Stimulated activated CD4-positive, alpha-beta T cell treated with anti-CD3 and anti-CD28 coated beads, Interleukin-4, amount 100 ng/mL, for 48 hours (primary cell): ENCODE results near the gene KCNE4.

Experiments
- DNase-seq, 2 donors: peaks; one replicate each; pipeline ENCODE4 v3.0.0-alpha.2; 2020; ENCODE audit warnings: low read depth in 2 of 2

The KCNE4 gene, protein sequence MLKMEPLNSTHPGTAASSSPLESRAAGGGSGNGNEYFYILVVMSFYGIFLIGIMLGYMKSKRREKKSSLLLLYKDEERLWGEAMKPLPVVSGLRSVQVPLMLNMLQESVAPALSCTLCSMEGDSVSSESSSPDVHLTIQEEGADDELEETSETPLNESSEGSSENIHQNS

DNA sequence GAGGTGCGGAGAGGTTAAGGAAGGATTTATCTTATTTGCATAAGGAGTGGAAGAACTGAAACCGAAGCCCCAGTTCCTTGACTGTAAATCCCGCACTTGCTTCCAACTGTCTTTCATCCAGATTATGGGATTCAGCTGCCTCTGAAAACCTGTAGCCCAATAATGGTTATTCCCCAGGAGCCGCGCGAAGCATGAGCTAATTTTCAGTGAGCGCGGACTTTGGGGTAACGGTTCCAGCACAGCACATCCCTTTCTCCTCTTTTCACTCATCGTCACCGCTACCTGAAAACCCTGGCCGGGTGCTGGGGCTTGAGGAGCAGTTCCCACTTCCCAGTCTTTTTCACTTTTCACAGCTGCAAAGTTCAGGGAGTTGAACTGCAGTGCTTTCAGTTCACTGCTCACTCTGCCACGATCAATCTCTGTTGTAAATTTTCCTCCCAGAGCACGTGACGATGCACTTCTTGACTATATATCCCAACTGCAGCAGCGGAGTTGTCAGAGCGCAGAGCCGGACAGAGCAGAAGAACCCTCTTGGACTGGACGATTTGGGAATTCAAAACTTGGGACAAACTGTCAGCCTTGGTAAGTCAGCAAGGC, at the start of gene KCNE4:
TSS of gene KCNE4 (plus strand) at position 498 of the 597 bp plus-strand sequence. CDS start 641 bp downstream, outside the sequence.
- no peak for DNase-seq

DNA sequence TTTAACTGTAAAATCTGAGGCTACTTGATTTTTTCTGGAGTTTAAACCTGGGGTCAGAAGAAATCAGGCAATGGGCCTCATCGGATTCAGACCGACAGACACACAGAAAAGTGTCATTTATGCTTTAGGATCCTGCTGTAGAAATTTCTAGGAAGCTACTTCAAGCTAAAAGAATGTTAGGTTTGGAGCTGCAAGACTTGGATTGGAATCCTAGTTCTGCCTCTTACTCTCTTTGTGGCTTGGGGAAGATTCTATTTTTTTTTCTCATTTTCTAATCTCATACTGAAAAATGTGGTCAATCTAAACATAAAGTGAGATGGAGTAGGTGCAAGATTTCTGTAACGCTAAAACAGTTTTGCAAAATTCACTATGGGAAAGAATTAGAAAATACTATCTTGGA, 48.8 kb upstream of the KCNE4 start:
- DNase-seq: no peak

DNA sequence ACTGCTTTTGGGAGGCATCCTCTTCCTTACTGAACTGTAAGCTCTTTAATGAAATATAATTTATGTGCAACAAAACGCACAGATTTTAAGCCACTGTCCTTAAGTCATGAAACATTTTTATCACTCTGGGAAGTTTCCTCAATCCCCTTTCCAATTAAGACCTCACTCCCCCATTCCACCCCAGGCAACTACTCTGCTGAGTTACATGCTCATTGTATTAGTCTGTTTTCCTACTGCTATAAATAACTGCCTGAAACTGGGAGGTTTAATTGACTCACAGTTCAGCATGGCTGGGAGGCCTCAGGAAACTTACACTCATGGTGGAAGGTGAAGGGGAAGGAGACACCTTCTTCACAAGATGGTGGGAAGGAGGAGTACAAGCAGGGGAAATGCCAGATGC, 46.5 kb upstream of the KCNE4 start:
- no peak for DNase-seq

DNA sequence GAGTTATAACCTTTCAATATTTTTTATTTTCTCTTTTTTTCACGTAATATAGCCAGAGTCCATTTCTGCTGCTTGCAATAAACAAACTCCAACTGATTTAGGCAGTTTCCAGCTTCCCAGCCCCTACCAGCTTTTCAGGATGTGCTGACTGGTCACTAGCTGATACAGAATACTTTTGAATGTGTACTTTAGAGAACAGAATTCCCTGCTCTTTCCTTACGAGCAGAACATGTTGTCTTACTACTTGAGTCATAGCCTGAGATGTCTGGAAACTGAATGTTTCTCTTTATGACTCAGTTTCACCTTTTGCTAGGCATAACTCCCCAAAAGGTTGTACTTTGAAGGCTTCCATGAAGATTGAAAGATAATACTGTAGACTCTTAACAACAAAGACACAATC, 44.5 kb upstream of the KCNE4 start:
- no peak for DNase-seq

DNA sequence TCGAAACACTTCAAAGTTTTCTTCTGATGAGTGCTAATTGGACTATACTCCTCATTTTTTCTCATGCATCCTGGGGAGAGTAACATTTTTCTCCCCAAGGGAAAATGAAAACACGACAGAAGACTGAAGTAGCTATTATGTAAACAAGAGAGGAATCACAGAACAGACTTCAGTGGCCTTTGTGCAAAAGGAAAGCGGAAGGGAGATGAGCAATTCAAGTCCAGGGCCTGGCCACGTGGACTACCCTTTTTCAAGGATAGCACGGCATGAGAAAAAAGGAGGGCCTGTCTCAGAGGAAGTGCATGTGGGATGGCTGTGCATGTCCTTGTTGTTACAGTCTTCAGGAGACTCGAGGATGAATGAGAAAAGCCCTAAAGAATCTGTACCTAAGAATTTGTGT, 43.8 kb upstream of the KCNE4 start:
- no peak for DNase-seq

DNA sequence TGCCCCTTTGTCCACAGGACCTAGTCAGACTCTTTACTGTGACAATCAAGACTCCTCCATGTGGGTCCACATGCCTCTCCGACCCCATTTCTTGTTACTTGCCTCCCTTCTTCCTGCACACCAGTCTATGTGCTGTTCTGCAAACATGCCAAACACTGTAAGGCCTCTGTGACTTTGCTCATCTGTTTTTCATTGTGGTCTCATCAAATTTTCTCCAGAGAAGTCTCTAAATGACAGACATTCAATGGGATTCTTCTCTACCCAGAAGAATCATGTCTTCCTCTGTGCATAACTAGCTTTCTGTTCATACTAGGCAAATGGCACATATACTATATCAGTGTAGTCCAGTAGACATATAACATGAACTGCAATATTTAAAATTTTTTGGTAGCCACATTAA, 43.0 kb upstream of the KCNE4 start:
- DNase-seq: no peak

DNA sequence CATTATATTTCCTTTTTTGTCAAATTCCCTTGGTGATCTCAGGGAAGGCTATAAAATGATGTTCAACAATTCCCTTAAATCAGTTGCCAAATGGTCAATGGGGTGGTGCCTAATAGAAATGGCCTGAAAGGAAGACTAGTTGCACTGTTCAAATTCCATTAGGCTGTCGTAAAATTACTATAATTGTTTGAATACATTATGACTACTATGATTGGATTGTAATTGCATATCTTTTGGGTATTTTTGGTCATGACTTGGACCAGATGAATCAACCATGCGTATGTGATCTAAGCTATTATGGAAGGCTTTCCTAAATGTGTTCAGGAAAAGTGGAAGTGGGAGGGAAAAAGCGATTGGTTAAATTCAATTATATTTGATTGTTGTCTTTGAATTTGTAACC, 41.3 kb upstream of the KCNE4 start:
- no peak for DNase-seq

DNA sequence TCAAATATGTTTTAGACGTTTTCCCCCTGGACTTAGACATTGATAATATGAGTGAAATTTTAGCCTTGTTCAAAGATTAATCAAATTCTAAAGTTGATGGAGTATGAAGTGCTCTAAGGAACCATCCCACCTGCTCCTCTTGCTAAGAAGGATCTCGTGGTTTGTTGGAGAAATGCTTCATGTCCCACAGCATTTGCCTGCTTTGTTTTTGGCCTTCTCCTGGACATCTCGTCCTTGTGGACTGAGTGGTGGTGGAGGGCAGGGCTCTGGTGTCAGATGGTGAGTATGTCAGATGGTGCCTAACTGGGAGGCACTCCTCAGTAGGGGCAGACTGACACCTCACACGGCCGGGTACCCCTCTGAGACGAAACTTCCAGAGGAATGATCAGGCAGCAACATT, 39.7 kb upstream of the KCNE4 start:
- no peak for DNase-seq

DNA sequence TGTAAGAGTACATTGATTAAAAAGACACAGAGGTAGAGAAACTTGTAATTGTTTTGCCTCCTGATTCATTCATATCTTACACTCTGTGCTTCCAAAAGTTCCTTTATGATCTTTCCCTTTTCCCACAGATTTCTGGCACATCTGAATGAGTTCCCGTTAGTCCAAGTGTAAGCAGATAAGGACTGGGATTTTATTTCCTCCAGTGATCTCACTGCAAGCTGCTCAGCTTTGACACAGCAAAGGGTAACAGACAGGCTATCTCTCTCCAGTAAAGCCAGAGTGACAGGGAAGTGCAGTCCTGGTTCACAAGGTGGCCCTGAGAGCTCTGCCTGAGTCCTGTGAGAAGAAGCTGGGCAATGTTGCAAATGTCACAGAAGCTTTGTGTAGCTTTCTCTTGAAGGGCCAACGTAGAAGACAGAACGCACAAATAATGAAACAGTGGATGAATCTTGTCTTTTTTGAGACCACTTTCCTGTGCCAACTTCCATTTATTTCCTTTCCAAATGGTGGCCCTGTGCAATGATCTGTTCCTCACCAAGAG, 32.5 kb upstream of the KCNE4 start:
- DNase-seq: no peak

DNA sequence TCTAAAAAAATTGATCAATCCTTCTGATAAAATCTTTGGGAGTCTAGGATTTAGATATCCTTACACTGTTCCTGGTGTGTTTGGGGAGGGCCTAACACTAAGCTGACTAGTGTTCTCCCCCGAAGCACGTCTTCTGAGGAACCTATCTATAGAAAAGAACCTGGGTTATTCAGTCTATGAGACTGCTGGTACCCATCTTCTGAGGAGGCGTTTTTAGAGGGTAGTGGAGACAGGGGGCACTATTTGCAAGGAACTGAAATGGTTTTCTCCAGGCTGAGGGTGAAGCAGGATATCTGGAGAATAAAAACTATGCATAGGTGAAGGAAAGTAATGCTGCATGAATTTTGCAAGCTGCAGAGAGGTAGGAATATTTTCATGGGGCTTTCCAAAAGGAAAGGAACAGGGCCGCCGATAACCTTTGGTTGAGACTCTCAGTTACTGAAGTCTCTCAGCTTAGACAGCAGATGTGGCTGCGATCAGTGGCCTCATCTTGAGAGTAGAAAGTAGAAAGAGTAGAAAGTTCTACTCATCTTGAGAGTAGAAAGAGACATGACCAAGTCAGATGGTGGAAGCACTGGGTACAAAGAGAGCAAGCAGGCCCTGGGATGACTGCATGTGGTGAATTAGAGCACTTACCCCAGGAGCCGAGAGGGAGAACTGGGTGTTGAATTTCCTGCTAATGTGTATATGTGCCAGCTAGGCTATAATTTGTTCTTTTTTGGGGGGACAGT, 31.8 kb upstream of the KCNE4 start:
- no peak for DNase-seq

DNA sequence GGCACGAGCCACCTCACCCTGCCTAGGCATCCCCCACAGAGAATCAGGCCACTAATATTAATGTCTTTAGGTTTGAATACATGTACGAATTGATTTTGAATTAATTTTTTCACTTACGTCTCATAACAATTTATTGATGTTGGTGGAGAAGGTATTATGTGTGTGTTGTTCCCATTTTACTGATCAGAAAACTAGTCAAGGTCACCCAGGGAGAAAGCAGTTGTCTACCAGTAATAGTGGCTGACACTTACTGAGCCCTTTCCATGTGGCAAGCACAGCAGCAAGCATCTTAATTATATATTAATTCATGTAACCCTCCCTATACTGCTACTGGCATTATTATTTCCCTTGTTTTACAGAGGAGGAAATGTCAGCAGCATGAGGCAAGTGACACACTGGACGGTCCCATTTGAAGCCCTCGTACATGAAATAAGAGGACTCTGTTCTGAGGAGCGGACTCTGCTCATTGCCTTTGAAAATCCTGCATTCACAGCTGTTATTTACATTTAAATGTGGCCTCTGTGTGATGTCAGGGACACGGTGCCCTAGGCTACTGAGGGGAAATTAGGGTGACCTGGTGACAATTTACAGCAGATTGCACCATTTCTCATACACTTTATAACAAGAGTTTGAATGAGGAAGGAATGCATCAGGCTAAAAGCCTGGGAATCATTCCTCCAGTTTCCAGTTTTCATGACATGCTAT, 30.9 kb upstream of the KCNE4 start:
- no peak for DNase-seq

DNA sequence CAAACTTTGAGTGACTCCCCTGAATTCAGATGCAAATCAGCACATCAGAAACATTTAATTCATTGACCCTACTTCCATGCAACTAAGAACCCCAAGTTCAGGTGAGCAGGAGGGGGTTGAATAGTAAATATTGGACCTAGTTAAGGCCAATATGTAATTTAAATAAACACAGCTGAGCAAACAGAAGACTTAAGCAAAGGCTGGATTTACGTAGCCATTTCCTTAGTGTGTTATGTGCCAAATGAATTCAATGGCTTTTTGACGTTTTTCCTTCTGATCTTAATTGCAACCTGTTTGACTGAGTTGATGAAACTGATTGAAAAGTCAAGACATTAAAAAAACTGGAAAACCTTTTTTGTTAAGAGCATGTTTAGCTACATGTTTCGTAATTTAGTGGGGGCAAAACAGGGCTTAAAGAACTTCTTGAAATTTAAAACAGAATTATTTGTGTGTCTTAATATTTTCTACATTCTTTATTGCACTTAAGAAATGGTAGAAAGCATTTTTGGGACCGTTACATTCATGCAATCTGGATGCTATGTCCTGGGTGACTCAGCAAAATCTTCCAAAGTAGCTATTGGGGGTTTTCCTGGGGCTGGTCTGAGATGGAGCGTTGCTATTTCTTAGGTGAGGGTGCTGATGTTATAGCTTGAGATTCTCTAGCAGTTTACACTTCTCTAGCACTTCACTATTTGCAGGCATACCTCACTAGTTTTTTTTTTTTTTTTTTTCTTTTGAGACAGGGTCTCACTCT, 25.5 kb upstream of the KCNE4 start:
- no peak for DNase-seq

DNA sequence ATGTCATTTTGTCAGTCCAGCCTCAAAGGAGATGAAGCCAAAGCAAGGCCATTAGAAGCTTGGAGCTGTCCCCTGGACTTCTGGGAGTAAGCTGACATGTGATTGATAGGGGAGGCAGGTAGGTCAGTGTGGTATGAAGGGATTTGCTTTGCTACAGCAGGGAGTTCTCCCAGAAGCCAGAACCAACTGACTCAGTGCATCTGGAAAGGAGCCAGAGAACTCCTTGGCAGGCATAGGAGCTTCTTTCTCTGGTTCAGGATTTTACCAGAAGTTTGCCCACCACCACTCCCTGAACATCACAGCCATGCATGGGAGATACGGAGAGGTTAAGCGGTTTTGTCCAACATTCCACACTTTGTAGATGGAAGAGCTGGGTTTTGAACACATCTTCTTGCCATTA, 24.5 kb upstream of the KCNE4 start:
- no peak for DNase-seq

DNA sequence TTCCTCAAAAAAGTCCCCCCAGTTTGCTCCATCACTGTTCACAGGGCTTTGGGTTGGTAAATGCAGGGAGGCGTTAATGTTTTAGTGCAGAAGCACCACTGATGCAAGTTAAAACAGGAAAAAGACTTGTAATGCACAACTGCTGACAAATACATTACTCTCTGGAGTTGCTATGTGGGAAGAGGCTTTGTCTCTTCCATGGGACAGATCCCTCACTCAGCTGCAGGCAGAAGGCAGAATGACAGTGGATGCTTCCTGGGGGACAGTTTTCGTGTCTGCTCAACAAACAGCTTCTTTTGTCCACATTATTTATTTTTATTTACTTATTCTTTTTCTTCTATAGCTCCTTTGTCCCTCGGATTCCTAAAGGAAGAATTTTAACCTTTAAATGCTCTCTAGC, 22.7 kb upstream of the KCNE4 start:
- DNase-seq: no peak

DNA sequence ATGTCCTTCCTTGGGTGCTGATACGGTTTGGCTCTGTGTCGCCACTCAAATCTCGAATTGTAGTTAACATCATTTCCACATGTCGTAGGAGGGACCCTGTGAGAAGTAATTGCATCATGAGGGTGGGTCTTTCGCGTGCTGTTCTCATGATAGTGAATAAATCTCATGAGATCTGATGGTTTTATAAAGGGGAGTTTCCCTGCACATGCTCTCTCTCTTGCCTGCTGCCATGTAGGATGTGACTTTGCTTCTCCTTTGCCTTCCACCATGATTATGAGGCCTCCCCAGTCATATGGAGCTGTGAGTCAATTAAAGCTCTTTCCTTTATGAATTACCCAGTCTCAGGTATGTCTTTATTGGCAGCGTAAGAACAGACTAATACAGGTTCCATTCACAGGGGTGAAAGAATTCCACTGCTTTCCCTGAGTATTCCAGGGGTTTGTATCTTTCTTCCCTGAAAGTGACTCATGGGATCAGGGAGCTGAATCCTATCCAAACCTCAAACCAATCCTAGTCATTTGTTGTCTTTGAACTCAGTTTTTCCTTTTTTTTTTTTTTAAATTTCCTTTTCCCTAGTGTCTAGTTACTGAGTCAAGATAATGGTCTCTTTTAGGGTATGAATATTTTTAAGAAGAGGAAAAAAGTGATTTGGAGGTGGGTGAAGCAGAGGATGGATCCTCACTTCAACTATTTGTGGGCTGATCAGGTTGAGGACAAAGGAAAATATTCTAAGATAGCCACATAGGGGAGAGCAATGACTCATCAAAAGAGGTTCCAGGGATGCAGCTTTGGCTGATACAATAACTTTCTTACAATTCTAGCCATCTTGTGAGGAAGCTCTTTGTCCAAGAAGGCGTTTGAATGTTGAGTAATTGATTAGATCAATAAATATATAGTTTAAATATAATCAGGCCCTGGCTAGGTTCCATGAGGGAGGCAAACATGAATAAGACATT, 19.5 kb upstream of the KCNE4 start:
- no peak for DNase-seq

DNA sequence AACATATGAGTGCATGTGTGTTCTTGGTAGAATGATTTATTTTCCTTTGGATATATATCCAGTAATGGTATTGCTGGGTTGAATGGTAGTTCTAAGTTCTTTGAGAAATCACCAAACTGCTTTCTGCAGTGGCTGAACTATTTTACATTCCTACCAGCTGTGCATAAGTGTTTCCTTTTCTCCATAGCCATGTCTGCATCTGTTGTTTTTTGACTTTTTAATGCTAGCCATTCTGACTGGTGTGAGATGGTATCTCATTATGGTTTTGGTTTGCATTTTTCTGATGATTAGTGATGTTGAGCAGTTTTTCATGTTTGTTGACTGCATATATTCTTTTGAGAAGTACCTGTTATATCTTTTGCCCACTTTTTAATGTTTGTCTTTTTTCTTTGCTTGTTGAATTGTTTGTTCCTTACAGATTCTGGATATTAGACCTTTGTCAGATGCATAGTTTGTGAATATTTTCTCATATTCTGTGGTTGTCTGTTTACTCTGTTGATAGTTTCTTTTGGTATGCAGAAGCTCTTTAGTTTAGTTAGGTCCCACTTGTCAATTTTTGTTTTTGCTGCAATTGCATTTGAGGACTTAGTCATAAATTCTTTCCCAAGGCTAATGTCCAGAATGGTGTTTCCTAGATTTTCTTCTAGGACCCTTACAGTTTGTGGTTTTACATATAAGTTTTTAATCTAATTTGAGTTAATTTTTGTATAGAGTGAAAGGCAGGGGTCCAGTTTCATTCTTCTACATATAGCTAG, 17.6 kb upstream of the KCNE4 start:
- no peak for DNase-seq

DNA sequence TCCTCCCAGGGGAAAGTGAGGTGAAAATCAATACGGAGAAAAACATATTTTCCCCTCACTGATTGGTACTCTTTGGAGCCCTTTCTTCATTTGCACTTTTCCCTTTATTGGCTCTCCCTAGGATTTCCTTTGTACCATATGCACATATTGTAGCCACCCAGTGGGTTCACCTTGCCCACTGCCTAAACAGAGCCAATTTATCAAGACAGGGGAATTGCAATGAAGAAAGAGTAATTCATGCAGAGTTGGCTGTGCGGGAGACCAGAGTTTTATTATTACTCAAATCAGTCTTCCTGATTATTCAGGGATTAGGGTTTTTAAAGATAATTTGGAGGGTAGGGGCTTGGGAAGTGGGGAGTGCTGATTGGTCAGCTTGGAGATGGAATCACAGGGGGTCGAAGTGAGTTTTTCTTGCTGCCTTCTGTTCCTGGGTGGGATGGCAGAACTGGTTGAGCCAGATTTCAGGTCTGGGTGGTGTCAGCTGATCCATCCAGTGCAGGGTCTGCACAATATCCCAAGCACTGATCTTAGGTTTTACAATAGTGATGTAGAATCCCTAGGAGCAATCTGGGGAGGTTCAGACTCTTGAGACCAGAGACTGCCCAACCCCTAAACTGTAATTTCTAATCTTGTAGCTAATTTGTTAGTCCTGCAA, 15.1 kb upstream of the KCNE4 start:
- no peak for DNase-seq

DNA sequence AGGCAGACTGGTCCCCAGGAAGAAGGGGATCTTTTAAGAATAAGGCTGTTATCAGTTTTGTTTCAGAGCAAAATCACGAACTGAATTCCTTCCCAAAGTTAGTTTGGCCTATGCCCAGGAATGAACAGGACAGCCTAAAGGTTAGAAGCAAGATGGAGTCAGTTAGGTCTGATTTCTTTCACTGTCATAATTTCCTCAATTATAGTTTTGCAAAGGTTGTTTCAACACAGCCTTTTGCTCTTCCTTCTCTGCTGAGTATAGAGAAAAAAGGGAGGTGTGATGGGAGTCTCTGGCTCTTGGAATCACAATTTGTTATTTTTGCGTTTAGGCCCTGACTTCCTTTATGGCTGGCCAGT, 14.6 kb upstream of the KCNE4 start:
- DNase-seq: no peak

DNA sequence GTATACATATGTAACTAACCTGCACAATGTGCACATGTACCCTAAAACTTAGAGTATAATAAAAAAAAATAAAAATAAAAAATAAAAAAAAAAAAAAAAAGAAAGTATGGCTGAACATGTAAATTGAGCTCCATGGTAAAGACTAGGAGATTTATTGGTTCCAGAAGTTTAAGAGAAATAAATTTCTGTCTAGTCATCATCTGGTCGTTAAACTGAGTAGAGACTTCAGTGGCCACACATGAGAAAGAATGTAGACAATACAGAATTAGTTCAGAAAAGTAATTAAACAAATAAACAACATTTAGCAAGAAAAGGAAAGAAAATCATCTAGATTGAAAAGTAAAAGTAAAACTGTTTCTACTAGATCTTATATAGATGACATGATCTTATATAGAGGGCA, 12.4 kb upstream of the KCNE4 start:
- DNase-seq: no peak
